Type B pancreatic cell (in vitro differentiated cells): Measurements from ENCODE around the gene ATP6V1G3. TPM values are rescaled to one million over a fixed set of nuclear protein-coding genes. Genes with fewer than 3 reads are reported as not detected.
"Not testable (repeated sequence)": the region's sequence is repeated elsewhere in the genome, so short reads cannot be mapped to it uniquely, and the experiment has no call there.

ENCODE experiments used
- DNase-seq: peaks from one replicate; pipeline ENCODE4 v3.0.0; 2021; ENCODE audit warnings: mixed read lengths; ENCODE audit not compliant: unreplicated experiment; ENCODE audit errors: extremely low spot score
- H3K27ac Mint-ChIP-seq: 2 replicates; pipeline ENCODE4 v1.8.0; 2021; ENCODE audit warnings: mild to moderate bottlenecking, mixed read lengths
- H3K27me3 Mint-ChIP-seq: 2 replicates; pipeline ENCODE4 v1.8.0; 2021; ENCODE audit warnings: mixed read lengths
- H3K36me3 Mint-ChIP-seq: 2 replicates; pipeline ENCODE4 v1.8.0; 2021; ENCODE audit warnings: mixed read lengths
- H3K4me1 Mint-ChIP-seq: one replicate; pipeline ENCODE4 v1.8.0; 2021; ENCODE audit warnings: mixed read lengths; ENCODE audit not compliant: unreplicated experiment
- H3K4me3 Mint-ChIP-seq: 2 replicates; pipeline ENCODE4 v1.8.0; 2021; ENCODE audit warnings: mild to moderate bottlenecking, mixed read lengths
- H3K9me3 Mint-ChIP-seq: 2 replicates; pipeline ENCODE4 v1.8.0; 2021; ENCODE audit warnings: mixed read lengths
- CTCF ChIP-seq: fragments of 200-600 bp; sonication (generic); conservative IDR thresholded peaks from 2 replicates; pipeline ENCODE4 v1.5.0; 2021; ENCODE audit warnings: antibody characterized with exemption, mild to moderate bottlenecking
- total RNA-seq: library from RNA; stranded (reverse); gene quantifications from 2 replicates; pipeline ENCODE4 v1.2.1, GENCODE V29; 2021; ENCODE audit warnings: low replicate concordance

The ATP6V1G3 gene
- total RNA-seq, 1 donor from 2014 or later = 0.89 TPM

- Mint-ChIP-seq H3K27me3 (peaks cover 5% of the 10 kb centered on the region), H3K9me3 (no peaks in the 10 kb centered on the region), H3K4me1 (no peaks in the 10 kb centered on the region), H3K27ac (no peak overlapping the region), H3K36me3 (no peaks in the 10 kb centered on the region), H3K4me3 (no peak overlapping the region)
- TF ChIP-seq CTCF = no peak
- DNase-seq = no peak
Observed at GRCh38 chr1:198483645-198484044, 56.8 kb downstream of the ATP6V1G3 start.

GRCh38 chr1:198483006-198483405, 57.5 kb downstream of the ATP6V1G3 start:
- H3K9me3 Mint-ChIP-seq = no peaks in the 10 kb centered on the region
- H3K36me3 Mint-ChIP-seq = no peaks in the 10 kb centered on the region
- no peak for TF ChIP-seq CTCF
- H3K4me3 Mint-ChIP-seq = no peak overlapping the region
- H3K4me1 Mint-ChIP-seq = no peaks in the 10 kb centered on the region
- H3K27me3 Mint-ChIP-seq = peaks cover 5% of the 10 kb centered on the region
- DNase-seq = no peak
- no peak overlapping the region for H3K27ac Mint-ChIP-seq

GRCh38 chr1:198481661-198482060, 58.8 kb downstream of the ATP6V1G3 start:
- no peak for TF ChIP-seq CTCF
- no peaks in the 10 kb centered on the region for H3K9me3 Mint-ChIP-seq
- no peak overlapping the region for H3K27ac Mint-ChIP-seq
- H3K27me3 Mint-ChIP-seq = peaks cover 5% of the 10 kb centered on the region
- no peaks in the 10 kb centered on the region for H3K36me3 Mint-ChIP-seq
- DNase-seq = no peak
- H3K4me3 Mint-ChIP-seq = no peak overlapping the region
- H3K4me1 Mint-ChIP-seq = no peaks in the 10 kb centered on the region

GRCh38 chr1:198480876-198481275, 59.6 kb downstream of the ATP6V1G3 start:
- no peak for TF ChIP-seq CTCF
- Mint-ChIP-seq H3K27me3 (peaks cover 6% of the 10 kb centered on the region), H3K4me3 (no peak overlapping the region), H3K36me3 (no peaks in the 10 kb centered on the region), H3K9me3 (no peaks in the 10 kb centered on the region), H3K4me1 (no peaks in the 10 kb centered on the region), H3K27ac (no peak overlapping the region)
- DNase-seq = no peak

- H3K9me3 Mint-ChIP-seq, DNase-seq, H3K36me3 Mint-ChIP-seq, H3K4me1 Mint-ChIP-seq, H3K4me3 Mint-ChIP-seq, H3K27ac Mint-ChIP-seq: not testable (repeated sequence)
- H3K27me3 Mint-ChIP-seq = peaks cover 12% of the 10 kb centered on the region
Observed at GRCh38 chr1:198477354-198477753, 63.1 kb downstream of the ATP6V1G3 start.

Other genes starting within 250 kb of the ATP6V1G3 start
- gene PTPRC, start 98.4 kb upstream of the ATP6V1G3 start, total RNA-seq = not detected in 2 replicates